ENCODE measurements around the gene AJUBA. TPM values are rescaled to one million over a fixed set of nuclear protein-coding genes. Genes with fewer than 3 reads are reported as not detected.
A peak's percentile ranks its signal among the peaks of the same experiment; 100 is the strongest.
"Not testable (repeated sequence)": the region's sequence is repeated elsewhere in the genome, so short reads cannot be mapped to it uniquely, and the experiment has no call there.

The AJUBA gene
- total RNA-seq, 1 experiment from 2014 or later, result 47.3 TPM

GRCh38 chr14:23013054-23013748, 30.9 kb upstream of the AJUBA start:
- no peak overlapping the region for H3K27ac ChIP-seq
- H3K27me3 ChIP-seq, result no peaks in the 10 kb centered on the region
- peaks cover 7% of the 10 kb centered on the region; the same call in 1 of the 2 replicates for H3K4me1 ChIP-seq
- H3K36me3 ChIP-seq, result no peaks in the 10 kb centered on the region
- H3K9me3 ChIP-seq (replicated peaks), result no peaks in the 10 kb centered on the region
- no peak for DNase-seq
- H3K4me3 ChIP-seq, result no peak overlapping the region

- peak within 1 kb of the TSS; percentile 72 for H3K4me3 ChIP-seq
- no peaks in the 10 kb centered on the region for H3K27me3 ChIP-seq
- DNase-seq, result peak; percentile 81 to 84
- no peaks in the 10 kb centered on the region for H3K9me3 ChIP-seq (replicated peaks)
- peak within 1 kb of the TSS; percentile 57 for H3K27ac ChIP-seq
- H3K36me3 ChIP-seq, result no peaks in the 10 kb centered on the region
- peaks cover 12% of the 10 kb centered on the region; the same call in 1 of the 2 replicates for H3K4me1 ChIP-seq
Measured at GRCh38 chr14:23009939-23010726, 27.8 kb upstream of the AJUBA start, which contains the start of gene C14orf93. Gene C14orf93 (minus strand): TSS chr14:23010143. CDS start chr14:22999023, 11,120 bp downstream.

- H3K9me3 ChIP-seq (replicated peaks), result no peaks in the 10 kb centered on the region
- H3K36me3 ChIP-seq, result no peaks in the 10 kb centered on the region
- DNase-seq, result no peak
- H3K27me3 ChIP-seq, result no peaks in the 10 kb centered on the region
- H3K27ac ChIP-seq, result peak overlapping the region; percentile 57
- H3K4me1 ChIP-seq, result peaks cover 12% of the 10 kb centered on the region; the same call in 1 of the 2 replicates
- peak overlapping the region; percentile 72 for H3K4me3 ChIP-seq
Measured at GRCh38 chr14:23009483-23009938, 27.2 kb upstream of the AJUBA start.

GRCh38 chr14:23008831-23009230, 26.5 kb upstream of the AJUBA start:
- H3K9me3 ChIP-seq (replicated peaks), result no peaks in the 10 kb centered on the region
- peaks cover 12% of the 10 kb centered on the region; the same call in 1 of the 2 replicates for H3K4me1 ChIP-seq
- no peaks in the 10 kb centered on the region for H3K27me3 ChIP-seq
- no peak for DNase-seq
- H3K27ac ChIP-seq, result no peak overlapping the region
- H3K36me3 ChIP-seq, result no peaks in the 10 kb centered on the region
- peak overlapping the region; percentile 72; the same call in 1 of the 2 replicates for H3K4me3 ChIP-seq

GRCh38 chr14:23006544-23007419, 24.4 kb upstream of the AJUBA start:
- Histone ChIP-seq H3K27me3 (no peaks in the 10 kb centered on the region), H3K4me1 (peaks cover 12% of the 10 kb centered on the region; the same call in 1 of the 2 replicates), H3K36me3 (no peaks in the 10 kb centered on the region), H3K9me3 (replicated peaks) (no peaks in the 10 kb centered on the region), H3K4me3 (peak overlapping the region; percentile 65), H3K27ac (peak overlapping the region; percentile 75)
- peak; percentile 97 to 99 for DNase-seq

- DNase-seq, result no peak
- peaks cover 12% of the 10 kb centered on the region; the same call in 1 of the 2 replicates for H3K4me1 ChIP-seq
- peak overlapping the region; percentile 75 for H3K27ac ChIP-seq
- no peaks in the 10 kb centered on the region for H3K9me3 ChIP-seq (replicated peaks)
- H3K36me3 ChIP-seq, result no peaks in the 10 kb centered on the region
- no peaks in the 10 kb centered on the region for H3K27me3 ChIP-seq
- peak overlapping the region; percentile 65 for H3K4me3 ChIP-seq
Measured at GRCh38 chr14:23006188-23006534, 23.8 kb upstream of the AJUBA start.

- H3K36me3 ChIP-seq, result no peaks in the 10 kb centered on the region
- no peak for DNase-seq
- H3K27me3 ChIP-seq, result no peaks in the 10 kb centered on the region
- peak overlapping the region; percentile 65; the same call in 1 of the 2 replicates for H3K4me3 ChIP-seq
- peaks cover 12% of the 10 kb centered on the region; the same call in 1 of the 2 replicates for H3K4me1 ChIP-seq
- H3K27ac ChIP-seq, result no peak overlapping the region; the same call in 1 of the 2 replicates
- no peaks in the 10 kb centered on the region for H3K9me3 ChIP-seq (replicated peaks)
Measured at GRCh38 chr14:23005451-23006187, 23.3 kb upstream of the AJUBA start.

- not testable (repeated sequence) for H3K27ac ChIP-seq; H3K27me3 ChIP-seq; H3K4me3 ChIP-seq; H3K9me3 ChIP-seq (replicated peaks); DNase-seq; H3K36me3 ChIP-seq
- H3K4me1 ChIP-seq, result peaks cover 12% of the 10 kb centered on the region; the same call in 1 of the 2 replicates
Measured at GRCh38 chr14:23004274-23004673, 21.9 kb upstream of the AJUBA start.

- Histone ChIP-seq H3K4me3 (no peak overlapping the region), H3K9me3 (replicated peaks) (no peaks in the 10 kb centered on the region), H3K36me3 (no peaks in the 10 kb centered on the region), H3K4me1 (peaks cover 18% of the 10 kb centered on the region), H3K27me3 (no peaks in the 10 kb centered on the region), H3K27ac (no peak overlapping the region)
- DNase-seq, result no peak
Measured at GRCh38 chr14:23002592-23002991, 20.2 kb upstream of the AJUBA start.

- H3K9me3 ChIP-seq (replicated peaks), result no peaks in the 10 kb centered on the region
- no peaks in the 10 kb centered on the region for H3K27me3 ChIP-seq
- H3K4me3 ChIP-seq, result no peak overlapping the region
- H3K4me1 ChIP-seq, result peaks cover 25% of the 10 kb centered on the region
- no peak for DNase-seq
- no peaks in the 10 kb centered on the region for H3K36me3 ChIP-seq
- H3K27ac ChIP-seq, result no peak overlapping the region
Measured at GRCh38 chr14:23000860-23001259, 18.5 kb upstream of the AJUBA start.

- Histone ChIP-seq H3K36me3 (no peaks in the 10 kb centered on the region), H3K27ac (peak overlapping the region; percentile 49), H3K9me3 (replicated peaks) (no peaks in the 10 kb centered on the region), H3K27me3 (no peaks in the 10 kb centered on the region), H3K4me1 (peaks cover 31% of the 10 kb centered on the region), H3K4me3 (peak overlapping the region; percentile 39)
- DNase-seq, result peak; percentile 74 to 79
Measured at GRCh38 chr14:22998329-22999012, 16.1 kb upstream of the AJUBA start.

GRCh38 chr14:22997676-22998323, 15.4 kb upstream of the AJUBA start:
- Histone ChIP-seq H3K36me3 (no peaks in the 10 kb centered on the region), H3K27me3 (no peaks in the 10 kb centered on the region), H3K4me1 (peaks cover 31% of the 10 kb centered on the region), H3K27ac (peak overlapping the region; percentile 49), H3K9me3 (replicated peaks) (no peaks in the 10 kb centered on the region), H3K4me3 (peak overlapping the region; percentile 39)
- DNase-seq, result peak; percentile 46 to 61
